Erythroblast (primary cell): Measurements from ENCODE around the gene PTPRU.

Experiments used
- DNase-seq, 2 experiments: peaks; one replicate each; lab custom pipeline; 2025; lab: John Stamatoyannopoulos, UW
- GATA1 ChIP-seq: IDR thresholded peaks from 2 replicates; pipeline ENCODE4 v1.6.1; 2011; ENCODE audit warnings: low read depth, mild to moderate bottlenecking, control low read depth, low read length, moderate library complexity
- POLR2A ChIP-seq: IDR thresholded peaks from 2 replicates; pipeline ENCODE4 v1.6.1; 2011; ENCODE audit warnings: mild to moderate bottlenecking, low read length

The PTPRU gene

DNA sequence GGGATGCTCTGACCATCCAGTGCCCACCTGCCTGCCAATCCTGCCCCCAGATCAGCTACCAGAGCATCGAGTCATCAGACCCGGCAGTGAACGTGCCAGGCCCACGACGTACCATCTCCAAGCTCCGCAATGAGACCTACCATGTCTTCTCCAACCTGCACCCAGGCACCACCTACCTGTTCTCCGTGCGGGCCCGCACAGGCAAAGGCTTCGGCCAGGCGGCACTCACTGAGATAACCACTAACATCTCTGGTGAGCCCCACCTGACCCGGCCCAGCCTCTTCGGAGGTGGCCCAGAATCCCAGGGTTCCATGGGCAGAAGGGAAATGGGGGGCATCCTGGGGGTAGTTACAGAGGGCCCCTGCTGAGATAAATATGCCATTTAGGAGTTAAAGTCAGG is 43.1 kb downstream of the PTPRU start:
- no peak for TF ChIP-seq GATA1
- no peak for TF ChIP-seq POLR2A
- no peak for DNase-seq

DNA sequence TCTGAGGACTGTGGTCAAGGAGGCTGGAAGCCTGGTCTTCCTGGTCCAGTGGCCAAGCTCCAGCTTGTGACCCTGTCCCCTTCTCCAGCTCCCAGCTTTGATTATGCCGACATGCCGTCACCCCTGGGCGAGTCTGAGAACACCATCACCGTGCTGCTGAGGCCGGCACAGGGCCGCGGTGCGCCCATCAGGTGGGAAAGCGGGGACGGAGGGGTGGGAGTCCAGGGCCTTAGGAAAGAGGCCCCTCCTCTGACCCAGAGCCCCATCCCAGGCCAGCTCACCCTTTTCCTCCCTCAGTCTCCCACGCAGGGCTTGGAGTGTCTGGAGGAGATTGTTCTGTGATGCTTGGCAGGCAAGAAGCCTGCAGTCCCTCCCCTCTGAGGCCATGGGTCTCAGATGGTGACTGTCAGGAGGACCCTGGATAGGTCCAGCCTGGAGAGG is 43.6 kb downstream of the PTPRU start:
- TF ChIP-seq POLR2A: no peak
- no peak for TF ChIP-seq GATA1
- no peak for DNase-seq

GRCh38 chr1:29280409-29281131 is 44.2 kb downstream of the PTPRU start:
- TF ChIP-seq POLR2A: no peak
- no peak for TF ChIP-seq GATA1
- no peak for DNase-seq

- no peak for DNase-seq
- TF ChIP-seq GATA1 (no peak), POLR2A (no peak)
Measured at GRCh38 chr1:29281571-29281970, 45.2 kb downstream of the PTPRU start.

DNA sequence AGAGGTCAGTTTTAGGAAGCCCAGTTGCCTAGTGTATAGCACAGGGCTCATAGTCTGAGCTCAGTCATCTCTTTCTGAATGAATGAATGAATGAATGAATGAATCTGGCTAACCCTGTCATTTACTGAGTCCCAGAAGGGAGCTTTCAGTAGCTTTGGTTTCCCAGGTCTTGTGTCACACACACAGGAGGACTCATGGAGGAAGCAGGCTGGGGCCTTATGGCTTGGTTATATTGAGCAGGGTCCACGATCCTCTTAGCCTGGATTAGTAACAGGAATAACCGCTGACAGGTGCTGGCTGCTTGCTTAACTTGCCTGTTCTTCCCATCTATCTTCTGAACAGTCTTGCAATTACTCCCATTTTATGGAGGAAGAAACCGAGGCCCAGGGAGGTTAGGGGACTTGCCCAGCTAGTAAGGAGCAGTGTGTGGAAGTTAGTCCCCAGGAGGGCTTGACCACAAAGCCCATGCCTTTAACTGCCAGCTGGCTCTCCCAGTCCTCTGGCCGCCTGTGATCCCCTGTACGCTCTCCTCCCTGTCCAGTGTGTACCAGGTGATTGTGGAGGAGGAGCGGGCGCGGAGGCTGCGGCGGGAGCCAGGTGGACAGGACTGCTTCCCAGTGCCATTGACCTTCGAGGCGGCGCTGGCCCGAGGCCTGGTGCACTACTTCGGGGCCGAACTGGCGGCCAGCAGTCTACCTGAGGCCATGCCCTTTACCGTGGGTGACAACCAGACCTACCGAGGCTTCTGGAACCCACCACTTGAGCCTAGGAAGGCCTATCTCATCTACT is 46.0 kb downstream of the PTPRU start:
- no peak for TF ChIP-seq GATA1
- no peak for TF ChIP-seq POLR2A
- no peak for DNase-seq

GRCh38 chr1:29282924-29283803 is 46.8 kb downstream of the PTPRU start:
- peak in 1 of 2 experiments; percentile 20 for DNase-seq
- TF ChIP-seq GATA1: no peak

DNA sequence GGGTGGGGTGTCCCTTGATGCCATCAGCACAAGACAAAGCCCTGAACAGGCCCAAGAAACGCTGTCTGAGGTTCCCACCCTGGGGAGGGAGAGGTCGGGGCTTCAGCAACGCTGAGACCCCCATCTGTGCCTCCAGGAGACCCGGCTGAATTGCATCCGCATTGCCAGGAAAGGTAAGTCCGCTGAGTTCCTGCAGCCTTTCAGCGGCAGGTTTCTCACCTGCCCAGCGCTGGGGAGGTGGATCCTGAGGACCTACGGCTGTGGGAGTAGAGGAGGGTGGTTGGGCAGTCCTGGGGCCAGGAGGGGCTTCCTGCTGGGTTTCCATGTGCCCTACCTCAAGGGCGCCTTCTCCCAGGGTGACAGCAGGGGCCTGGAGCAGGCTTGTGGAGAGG is 47.5 kb downstream of the PTPRU start:
- no peak for TF ChIP-seq GATA1
- DNase-seq: no peak

DNA sequence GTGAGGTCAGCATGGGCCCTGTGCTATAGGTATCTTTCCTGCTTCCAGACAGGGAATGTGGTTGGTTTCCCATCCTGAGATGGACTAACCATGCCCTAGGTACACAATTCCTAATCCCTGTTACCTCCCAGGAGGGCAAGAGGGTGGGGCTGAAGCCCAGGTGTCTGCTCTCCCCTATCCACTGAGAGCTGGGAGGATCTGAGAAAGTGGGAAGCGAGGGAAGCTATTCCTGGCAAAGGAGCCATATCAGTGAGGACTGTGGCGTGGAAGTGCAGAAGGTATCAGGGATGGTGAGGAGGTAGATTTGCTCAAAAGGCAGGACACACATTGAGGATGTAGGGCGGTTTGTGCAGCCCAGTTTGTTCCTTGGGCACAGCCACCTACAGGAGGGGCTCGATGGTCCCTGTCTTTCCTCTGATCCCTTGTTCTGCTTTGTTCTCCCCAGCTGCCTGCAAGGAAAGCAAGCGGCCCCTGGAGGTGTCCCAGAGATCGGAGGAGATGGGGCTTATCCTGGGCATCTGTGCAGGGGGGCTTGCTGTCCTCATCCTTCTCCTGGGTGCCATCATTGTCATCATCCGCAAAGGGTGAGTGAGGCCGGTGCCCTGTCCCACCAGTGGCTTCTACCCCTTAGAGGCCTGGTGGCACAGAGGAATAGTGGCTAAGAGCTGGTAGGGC is 48.1 kb downstream of the PTPRU start:
- DNase-seq: no peak
- TF ChIP-seq POLR2A: no peak
- no peak for TF ChIP-seq GATA1

DNA sequence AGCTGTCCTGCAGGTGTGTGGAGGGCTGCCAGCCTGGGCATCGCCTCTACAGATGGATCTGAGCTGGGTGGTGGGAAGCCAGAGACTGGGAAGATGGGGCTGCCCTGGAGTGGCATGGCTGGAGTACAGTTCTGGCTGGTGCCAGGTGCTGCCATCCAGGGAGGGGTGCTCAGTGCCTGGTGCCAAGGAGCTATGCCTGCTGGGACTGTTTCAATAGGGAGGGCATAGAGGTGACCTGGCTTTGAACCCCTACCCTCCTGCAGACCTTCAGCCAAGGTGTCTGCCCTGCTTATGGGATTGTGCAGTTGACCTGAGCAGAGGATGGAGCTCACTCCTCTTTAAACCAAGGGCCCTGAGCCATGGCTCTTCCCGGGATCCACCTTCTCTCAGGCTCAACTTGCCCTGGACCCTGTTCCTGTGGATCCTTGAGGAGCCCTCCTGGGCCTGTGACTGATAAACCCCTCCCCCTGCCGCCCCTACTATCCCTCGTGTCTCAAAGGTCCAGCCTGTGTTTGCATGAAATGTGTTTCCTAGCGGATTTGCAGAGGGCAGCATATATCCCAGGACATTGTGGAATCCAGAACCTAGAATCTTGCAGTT is 48.7 kb downstream of the PTPRU start:
- no peak for TF ChIP-seq GATA1
- TF ChIP-seq POLR2A: no peak

GRCh38 chr1:29285771-29286170 is 49.4 kb downstream of the PTPRU start:
- TF ChIP-seq POLR2A (no peak), GATA1 (no peak)
- no peak for DNase-seq

More for the DNA sequence above, 48.7 kb downstream of the PTPRU start:
- DNase-seq: no peak

GRCh38 chr1:29286194-29286767 is 50.0 kb downstream of the PTPRU start:
- TF ChIP-seq POLR2A (no peak), GATA1 (no peak)
- no peak for DNase-seq

- no peak for DNase-seq
- no peak for TF ChIP-seq POLR2A
- TF ChIP-seq GATA1: no peak
Measured at GRCh38 chr1:29289493-29289892, 53.2 kb downstream of the PTPRU start.
